H1 (cell line): ENCODE measurements around the gene CD63.

ENCODE experiments used
- BACH1 ChIP-seq: IDR thresholded peaks from 2 replicates; pipeline ENCODE4 v1.6.1; 2012; ENCODE audit warnings: low read length, improper control_type of control experiment
- CTCF ChIP-seq, 3 experiments: IDR thresholded peaks; 1 replicate in 2 of 3; 2 replicates in 1 of 3; pipeline versions ENCODE4 v1.5.1 to v1.6.1; 2011; ENCODE audit warnings: low read length in 3 of 3, mild to moderate bottlenecking in 3 of 3, inconsistent platforms in 2 of 3, low read depth in 1 of 3, moderate library complexity in 1 of 3; ENCODE audit not compliant: insufficient read depth in 1 of 3; ENCODE audit errors: control extremely low read depth in 1 of 3
- EP300 ChIP-seq, 2 experiments: IDR thresholded peaks; 1 replicate in 1 of 2; 2 replicates in 1 of 2; pipeline ENCODE4 v1.6.1; 2011 to 2012; ENCODE audit warnings: low read depth in 2 of 2, low read length in 2 of 2, mild to moderate bottlenecking in 2 of 2, borderline replicate concordance in 1 of 2, inconsistent platforms in 1 of 2, moderate library complexity in 1 of 2
- EZH2 ChIP-seq: fragments of 200-600 bp; sonication (generic); IDR thresholded peaks from 2 replicates; pipeline ENCODE4 v1.7.1; 2012; ENCODE audit warnings: low read depth, mild to moderate bottlenecking, moderate library complexity, low read length, inconsistent platforms; ENCODE audit not compliant: severe bottlenecking
- MAFK ChIP-seq: IDR thresholded peaks from 2 replicates; pipeline ENCODE4 v1.6.1; 2012; ENCODE audit warnings: low read depth, mild to moderate bottlenecking, improper control_type of control experiment, low read length
- POLR2AphosphoS5 ChIP-seq: IDR thresholded peaks from 2 replicates; pipeline ENCODE4 v1.6.1; 2011; ENCODE audit warnings: low read depth, low read length
- SRF ChIP-seq: IDR thresholded peaks from 2 replicates; pipeline ENCODE4 v1.6.1; 2011; ENCODE audit warnings: mild to moderate bottlenecking, low read depth, low read length, moderate library complexity
- TAF1 ChIP-seq: IDR thresholded peaks from 2 replicates; pipeline ENCODE4 v1.6.1; 2011; ENCODE audit warnings: mild to moderate bottlenecking, low read depth, low read length

- no peak for TF ChIP-seq CTCF (IDR thresholded peaks at IDR 0.05; ENCODE audit: control extremely low read depth in 1 of 3, insufficient read depth in 1 of 3, low read depth in 1 of 3, low read length in 3 of 3)
- TF ChIP-seq SRF = no peak
- no peak for TF ChIP-seq EP300 (IDR thresholded peaks at IDR 0.05; ENCODE audit: borderline replicate concordance in 1 of 2, low read depth in 2 of 2, low read length in 2 of 2)
- TF ChIP-seq BACH1 = no peak
- TF ChIP-seq EZH2 = no peak
- TF ChIP-seq TAF1 = no peak
- TF ChIP-seq POLR2AphosphoS5 = no peak
- no peak for TF ChIP-seq MAFK
These were observed 5.9 kb downstream of the CD63 start for GRCh38 chr12:55722948-55723347.
